Airway epithelial cell (primary cell): ENCODE measurements around the gene NFE2L1. TPM values are rescaled to one million over a fixed set of nuclear protein-coding genes. Genes with fewer than 3 reads are reported as not detected.

Source experiments
- total RNA-seq: library from RNA; depleted of rRNA; stranded (reverse); fragments of >200 nt; gene quantifications from 2 replicates; pipeline ENCODE4 v1.2.3, GENCODE V29; 2015

NFE2L1 gene
- total RNA-seq: 61.2 and 84.7 TPM in 2 replicates

GRCh38 chr17:48047741-48048383 is at the start of gene NFE2L1:
Gene NFE2L1 (plus strand): TSS chr17:48048359. CDS start chr17:48051119, 2,760 bp downstream.

DNA sequence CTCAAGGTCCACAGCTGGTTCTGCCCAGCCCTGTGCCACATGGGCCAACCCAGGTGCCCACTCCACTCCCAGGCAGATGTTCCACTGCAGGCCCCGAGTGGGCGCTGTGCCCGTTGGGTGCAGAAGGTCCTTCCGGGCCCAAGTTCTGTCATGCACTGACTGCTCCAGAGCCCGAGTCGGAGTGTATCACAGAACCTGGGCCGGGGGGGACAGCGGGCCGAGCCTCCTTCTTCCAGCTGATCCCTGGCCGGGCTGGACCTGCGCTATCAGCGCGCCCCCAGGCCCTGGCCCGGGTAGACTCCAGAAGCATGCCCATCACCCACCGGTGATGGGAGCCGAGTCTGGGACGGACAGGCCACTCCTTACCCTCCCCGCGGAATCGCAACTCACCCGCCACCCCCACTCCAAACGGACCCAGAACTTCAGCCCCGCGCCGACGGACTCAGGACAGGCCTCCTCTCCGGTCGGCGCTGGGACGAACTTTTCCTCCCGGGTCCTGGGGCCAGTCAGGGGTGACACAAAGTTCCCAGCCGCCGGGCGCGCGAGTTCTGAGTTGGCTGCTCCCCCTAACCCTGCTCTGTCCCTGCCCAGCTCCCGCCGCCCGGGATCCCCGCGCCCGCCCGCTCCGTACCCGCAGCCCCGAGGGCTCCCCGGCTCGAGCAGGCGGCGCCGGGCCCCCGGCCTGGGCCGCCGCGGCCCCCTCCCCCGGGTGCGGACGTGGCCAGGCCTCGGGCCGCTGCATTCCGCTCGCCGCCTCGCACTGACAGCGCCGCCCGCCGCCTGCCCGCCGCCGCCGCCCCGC is 10.9 kb upstream of the NFE2L1 start, which contains the start of gene COPZ2:
TSS of gene COPZ2 (minus strand) at position 762 of the 802 bp plus-strand sequence. CDS start at position 742, 20 bp downstream.

GRCh38 chr17:48101012-48101720 is 53.0 kb downstream of the NFE2L1 start, which contains the start of gene CBX1:
Gene CBX1 (minus strand): TSS chr17:48101478. CDS start chr17:48077004, 24,474 bp downstream.

DNA sequence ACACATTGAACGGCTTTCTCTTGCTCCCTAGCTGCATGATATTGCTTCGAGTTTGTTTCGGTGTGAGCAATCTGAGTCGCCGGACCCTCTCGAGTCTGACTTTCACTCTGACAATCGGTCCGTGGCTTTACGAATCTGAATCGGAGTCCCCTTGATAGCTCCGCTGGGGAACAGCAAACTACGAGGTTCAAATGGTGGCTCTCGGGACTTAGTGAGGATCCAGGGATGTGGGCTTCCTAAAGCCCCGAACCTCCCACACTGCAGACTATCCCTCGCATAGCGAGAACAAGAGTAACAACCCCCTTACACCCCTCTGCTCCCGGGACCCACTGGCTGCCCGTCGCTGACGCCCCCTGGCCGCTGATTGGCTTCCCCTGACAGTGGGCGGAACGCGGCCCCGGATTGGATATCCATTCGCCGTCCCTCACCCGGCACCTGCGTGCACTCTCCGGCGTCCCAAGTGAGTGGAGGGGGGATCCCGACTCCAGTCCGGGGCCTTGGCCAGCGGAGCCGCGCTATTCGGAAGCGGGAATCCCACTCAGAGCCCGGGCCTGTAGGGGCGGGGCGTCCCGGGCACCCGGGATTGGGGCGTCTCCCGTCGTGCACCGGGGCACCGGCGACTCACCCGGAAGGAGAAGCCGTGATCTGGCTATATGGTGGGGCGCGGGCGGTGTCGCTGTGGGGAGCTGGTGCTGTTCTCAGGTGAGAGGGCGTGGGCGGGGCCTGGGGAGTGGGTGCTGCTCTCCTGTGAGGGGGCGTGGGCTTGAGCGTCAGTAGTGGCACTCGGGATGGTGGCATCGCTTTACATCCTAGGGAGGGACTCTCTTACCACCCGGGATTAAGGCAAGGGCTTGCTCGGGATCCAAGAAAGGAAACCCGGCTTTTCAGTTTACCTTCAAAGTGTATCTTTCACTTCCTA is 59.2 kb downstream of the NFE2L1 start, which contains the start of gene SNX11:
TSS of gene SNX11 (plus strand) at position 630 of the 919 bp plus-strand sequence. CDS start 4,278 bp downstream, outside the sequence.

Other genes with a start within 250 kb of the NFE2L1 start
- gene OSBPL7, start 226.6 kb upstream of the NFE2L1 start, total RNA-seq: 5.6 and 5.8 TPM in 2 replicates
- 40.1 and 47.5 TPM in 2 replicates for gene MRPL10, start 216.8 kb upstream of the NFE2L1 start, total RNA-seq
- 0.21 TPM in 1 of 2 replicates, not detected in the other for gene LRRC46, start 216.7 kb upstream of the NFE2L1 start, total RNA-seq
- 25.4 and 36.1 TPM in 2 replicates for gene SCRN2, start 207.1 kb upstream of the NFE2L1 start, total RNA-seq
- 5.2 and 7.1 TPM in 2 replicates for gene SP6, start 197.2 kb upstream of the NFE2L1 start, total RNA-seq
- 3.1 and 10.2 TPM in 2 replicates for gene SP2, start 152.1 kb upstream of the NFE2L1 start, total RNA-seq
- 73.8 and 94.8 TPM in 2 replicates for gene PNPO, start 106.8 kb upstream of the NFE2L1 start, total RNA-seq
- 8.0 and 10.8 TPM in 2 replicates for gene PRR15L, start 90.5 kb upstream of the NFE2L1 start, total RNA-seq
- 55.5 and 91.8 TPM in 2 replicates for gene CDK5RAP3, start 77.2 kb upstream of the NFE2L1 start, total RNA-seq
- 3.1 and 4.4 TPM in 2 replicates for gene COPZ2, start 10.6 kb upstream of the NFE2L1 start, total RNA-seq
- gene CBX1, start 53.1 kb downstream of the NFE2L1 start, total RNA-seq: 51.1 and 54.5 TPM in 2 replicates
- 12.3 and 14.1 TPM in 2 replicates for gene SNX11, start 59.4 kb downstream of the NFE2L1 start, total RNA-seq